ENCODE measurements around the gene CHRNG. TPM values are rescaled to one million over a fixed set of nuclear protein-coding genes. Genes with fewer than 3 reads are reported as not detected.

Gene CHRNG
- total and polyA plus RNA-seq, 7 donors, result not detected

GRCh38 chr2:232543491-232543890 is 4.0 kb downstream of the CHRNG start:
- WGBS, 2 donors, result 85 to 96% methylated on average over 14 of the region's 14 CpGs
- no peak for TF ChIP-seq EP300 (IDR thresholded peaks at IDR 0.05)
- no peak for TF ChIP-seq CTCF (IDR thresholded peaks at IDR 0.05)
- TF ChIP-seq POLR2A (IDR thresholded peaks at IDR 0.05), result no peak
- Histone ChIP-seq H3K36me3 (no peaks in the 10 kb centered on the region), H3K9me3 (no peaks in the 10 kb centered on the region), H3K27ac (no peak overlapping the region), H3K4me3 (no peak overlapping the region), H3K27me3 (peaks cover 3 to 23% (median 17%) of the 10 kb centered on the region in 3 donors), H3K4me1 (no peaks in the 10 kb centered on the region)
- DNase-seq, result peak; percentile 29
- intact Hi-C loops (cut with DNase I), result no loop called here

GRCh38 chr2:232543928-232544631 is 4.6 kb downstream of the CHRNG start:
- no peaks in the 10 kb centered on the region for H3K9me3 ChIP-seq
- H3K36me3 ChIP-seq, result no peaks in the 10 kb centered on the region
- 89 to 96% methylated on average over 19 of the region's 19 CpGs for WGBS, 2 donors
- H3K4me1 ChIP-seq, result no peaks in the 10 kb centered on the region
- no peak overlapping the region for H3K4me3 ChIP-seq
- H3K27ac ChIP-seq, result no peak overlapping the region
- no peak for TF ChIP-seq CTCF (IDR thresholded peaks at IDR 0.05)
- no peak for TF ChIP-seq EP300 (IDR thresholded peaks at IDR 0.05)
- TF ChIP-seq POLR2AphosphoS5 (IDR thresholded peaks at IDR 0.05), result no peak
- TF ChIP-seq POLR2A (IDR thresholded peaks at IDR 0.05), result no peak
- H3K27me3 ChIP-seq, result peaks cover 3 to 17% (median 15%) of the 10 kb centered on the region in 3 donors
- intact Hi-C loops (cut with DNase I), result no loop called here
- DNase-seq, result peak; percentile 51

DNA sequence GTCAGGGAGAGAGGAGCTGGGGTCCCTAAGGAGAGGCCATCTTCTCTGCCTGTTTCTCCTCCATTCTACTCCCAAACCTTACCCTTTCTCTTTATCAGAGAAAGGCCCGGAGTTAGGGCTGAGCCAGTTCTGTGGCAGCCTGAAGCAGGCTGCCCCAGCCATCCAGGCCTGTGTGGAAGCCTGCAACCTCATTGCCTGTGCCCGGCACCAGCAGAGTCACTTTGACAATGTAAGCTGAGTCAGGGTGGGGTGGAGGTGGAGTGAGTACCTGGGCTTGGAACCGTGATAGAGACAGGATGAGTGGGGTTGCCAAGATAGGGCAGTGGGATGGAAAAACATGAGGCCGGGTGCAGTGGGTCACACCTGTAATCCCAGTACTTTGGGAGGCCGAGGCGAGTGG is 5.2 kb downstream of the CHRNG start:
- no peak for DNase-seq
- intact Hi-C loops (cut with DNase I), result no loop called here
- 90 to 92% methylated on average over 6 of the region's 6 CpGs for WGBS, 2 donors

DNA sequence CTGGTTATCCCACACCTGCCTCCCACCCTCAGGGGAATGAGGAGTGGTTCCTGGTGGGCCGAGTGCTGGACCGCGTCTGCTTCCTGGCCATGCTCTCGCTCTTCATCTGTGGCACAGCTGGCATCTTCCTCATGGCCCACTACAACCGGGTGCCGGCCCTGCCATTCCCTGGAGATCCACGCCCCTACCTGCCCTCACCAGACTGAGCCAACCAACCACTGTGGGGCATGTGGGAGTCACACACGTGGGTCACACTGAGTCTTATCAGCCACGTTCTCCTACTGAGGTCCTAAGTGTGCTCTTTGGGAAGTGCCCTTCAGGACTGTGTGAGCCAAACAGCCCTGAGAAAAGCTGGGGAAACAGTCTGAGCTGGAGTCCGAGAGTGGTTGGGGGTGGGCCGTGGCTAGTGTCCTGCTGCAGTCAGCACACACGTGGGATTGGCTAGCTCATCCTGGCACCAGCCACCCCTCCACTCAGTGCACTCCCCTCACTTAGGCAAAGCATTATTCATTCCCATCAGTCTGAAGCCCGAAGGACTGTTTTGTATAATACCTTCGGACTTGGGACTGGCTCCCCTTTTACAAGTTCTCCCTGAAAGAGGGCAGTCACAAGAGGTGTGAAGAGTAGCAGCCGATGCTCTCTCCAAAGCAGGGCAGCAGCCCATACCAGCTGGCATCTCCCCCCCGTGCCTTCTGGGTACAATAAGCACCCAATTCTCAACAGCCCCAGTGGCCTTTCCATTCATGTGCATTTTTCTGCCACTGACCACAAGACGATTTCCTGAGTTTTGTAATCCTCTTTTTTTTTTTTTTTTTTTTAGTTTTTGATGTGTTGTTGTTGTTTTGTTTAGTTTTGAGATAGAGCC is 6.3 kb downstream of the CHRNG start:
- Histone ChIP-seq H3K27ac (no peak overlapping the region), H3K36me3 (no peaks in the 10 kb centered on the region), H3K4me1 (peaks cover 0 to 7% (median 0%) of the 10 kb centered on the region in 4 donors), H3K27me3 (peaks cover 0 to under 1% (median 0%) of the 10 kb centered on the region in 3 donors), H3K4me3 (no peak overlapping the region), H3K9me3 (no peaks in the 10 kb centered on the region)
- WGBS, 2 donors, result 92 to 93% methylated on average over 17 of the region's 17 CpGs
- peak; percentile 45 for DNase-seq
- intact Hi-C loops (cut with DNase I), result no loop called here
- TF ChIP-seq POLR2AphosphoS5 (IDR thresholded peaks at IDR 0.05) (no peak), EP300 (IDR thresholded peaks at IDR 0.05) (no peak), CTCF (IDR thresholded peaks at IDR 0.05) (no peak)

More for the DNA sequence above, 5.2 kb downstream of the CHRNG start:
- TF ChIP-seq POLR2A (IDR thresholded peaks at IDR 0.05), result no peak
- TF ChIP-seq CTCF (IDR thresholded peaks at IDR 0.05), result no peak
- H3K36me3 ChIP-seq, result no peaks in the 10 kb centered on the region
- peaks cover 0 to 5% (median 0%) of the 10 kb centered on the region in 4 donors for H3K4me1 ChIP-seq
- no peak overlapping the region for H3K27ac ChIP-seq
- H3K9me3 ChIP-seq, result no peaks in the 10 kb centered on the region
- H3K4me3 ChIP-seq, result no peak overlapping the region
- peaks cover 0 to 11% (median 9%) of the 10 kb centered on the region in 3 donors for H3K27me3 ChIP-seq

All from sigmoid colon (tissue), 7 donors.